Body of pancreas (tissue), 4 donors: ENCODE results near the gene AMDHD2.
A peak's percentile ranks its signal among the peaks of the same experiment; 100 is the strongest.
"Not testable (repeated sequence)": the region's sequence is repeated elsewhere in the genome, so short reads cannot be mapped to it uniquely, and the experiment has no call there.

ENCODE experiments used
- POLR2A ChIP-seq, 3 donors: fragments of 450-650 bp; IDR thresholded peaks; one replicate each; pipeline ENCODE4 v1.6.1; 2016; ENCODE audit warnings: antibody characterized with exemption in 3 of 3, mild to moderate bottlenecking in 2 of 3
- TF ChIP-seq, protein P1 (sequence below), 7 experiments: fragments of 450-650 bp in 4 of 7; fragments of 200-600 bp in 3 of 7; sonication (generic) in 3 of 7; IDR thresholded peaks; one replicate each; pipeline ENCODE4 v1.5.1; 2016 to 2019; ENCODE audit warnings: antibody characterized with exemption in 7 of 7

DNA sequence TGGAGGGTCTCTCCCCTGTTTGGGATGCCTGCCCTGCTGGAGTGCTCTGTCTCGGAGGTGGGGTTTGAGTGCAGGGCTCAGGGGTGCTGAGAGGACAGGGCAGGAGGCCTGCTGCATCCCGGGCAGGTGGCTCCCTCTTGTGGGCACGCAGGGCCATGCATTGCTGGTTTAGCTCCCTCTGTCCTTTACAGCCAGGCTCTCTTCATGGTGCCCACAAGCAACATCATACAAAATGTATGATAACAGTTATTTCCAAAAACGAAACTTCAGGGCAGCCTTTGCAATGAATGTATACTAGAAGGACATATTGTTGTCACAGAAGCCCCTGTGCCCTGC lies 40.6 kb downstream of the AMDHD2 start:
- TF ChIP-seq, protein P1, sequence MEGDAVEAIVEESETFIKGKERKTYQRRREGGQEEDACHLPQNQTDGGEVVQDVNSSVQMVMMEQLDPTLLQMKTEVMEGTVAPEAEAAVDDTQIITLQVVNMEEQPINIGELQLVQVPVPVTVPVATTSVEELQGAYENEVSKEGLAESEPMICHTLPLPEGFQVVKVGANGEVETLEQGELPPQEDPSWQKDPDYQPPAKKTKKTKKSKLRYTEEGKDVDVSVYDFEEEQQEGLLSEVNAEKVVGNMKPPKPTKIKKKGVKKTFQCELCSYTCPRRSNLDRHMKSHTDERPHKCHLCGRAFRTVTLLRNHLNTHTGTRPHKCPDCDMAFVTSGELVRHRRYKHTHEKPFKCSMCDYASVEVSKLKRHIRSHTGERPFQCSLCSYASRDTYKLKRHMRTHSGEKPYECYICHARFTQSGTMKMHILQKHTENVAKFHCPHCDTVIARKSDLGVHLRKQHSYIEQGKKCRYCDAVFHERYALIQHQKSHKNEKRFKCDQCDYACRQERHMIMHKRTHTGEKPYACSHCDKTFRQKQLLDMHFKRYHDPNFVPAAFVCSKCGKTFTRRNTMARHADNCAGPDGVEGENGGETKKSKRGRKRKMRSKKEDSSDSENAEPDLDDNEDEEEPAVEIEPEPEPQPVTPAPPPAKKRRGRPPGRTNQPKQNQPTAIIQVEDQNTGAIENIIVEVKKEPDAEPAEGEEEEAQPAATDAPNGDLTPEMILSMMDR (IDR thresholded peaks at IDR 0.05): peak in 3 of 7 experiments; percentile 10 to 37 (median 28)
- TF ChIP-seq POLR2A (IDR thresholded peaks at IDR 0.05): not testable (repeated sequence)
